Stimulated activated memory B cell treated with anti-CD40 and anti-IgM and Interleukin-4, amounts not matched to agents 10 μg/mL and 1 μg/mL and 100 μg/mL, for 72 hours (primary cell): ENCODE results near the gene CORO2B.

Experiments
- ATAC-seq: fragments of 150-1000 bp; cut with Tn5 transposase; 2 replicates; pipeline ENCODE4 v1.10.0; 2021
- H3K27ac Mint-ChIP-seq: one replicate; pipeline ENCODE4 v1.8.0; 2022; ENCODE audit warnings: mild to moderate bottlenecking, mixed read lengths
- H3K27me3 Mint-ChIP-seq: one replicate; pipeline ENCODE4 v1.8.0; 2022; ENCODE audit warnings: mixed read lengths
- H3K36me3 Mint-ChIP-seq: one replicate; pipeline ENCODE4 v1.8.0; 2022; ENCODE audit warnings: mixed read lengths
- H3K4me1 Mint-ChIP-seq: one replicate; pipeline ENCODE4 v1.8.0; 2022; ENCODE audit warnings: mixed read lengths
- H3K4me3 Mint-ChIP-seq: one replicate; pipeline ENCODE4 v1.8.0; 2022; ENCODE audit warnings: mild to moderate bottlenecking, moderate library complexity, mixed read lengths
- H3K9me3 Mint-ChIP-seq: one replicate; pipeline ENCODE4 v1.8.0; 2022; ENCODE audit warnings: mixed read lengths

CORO2B gene

DNA sequence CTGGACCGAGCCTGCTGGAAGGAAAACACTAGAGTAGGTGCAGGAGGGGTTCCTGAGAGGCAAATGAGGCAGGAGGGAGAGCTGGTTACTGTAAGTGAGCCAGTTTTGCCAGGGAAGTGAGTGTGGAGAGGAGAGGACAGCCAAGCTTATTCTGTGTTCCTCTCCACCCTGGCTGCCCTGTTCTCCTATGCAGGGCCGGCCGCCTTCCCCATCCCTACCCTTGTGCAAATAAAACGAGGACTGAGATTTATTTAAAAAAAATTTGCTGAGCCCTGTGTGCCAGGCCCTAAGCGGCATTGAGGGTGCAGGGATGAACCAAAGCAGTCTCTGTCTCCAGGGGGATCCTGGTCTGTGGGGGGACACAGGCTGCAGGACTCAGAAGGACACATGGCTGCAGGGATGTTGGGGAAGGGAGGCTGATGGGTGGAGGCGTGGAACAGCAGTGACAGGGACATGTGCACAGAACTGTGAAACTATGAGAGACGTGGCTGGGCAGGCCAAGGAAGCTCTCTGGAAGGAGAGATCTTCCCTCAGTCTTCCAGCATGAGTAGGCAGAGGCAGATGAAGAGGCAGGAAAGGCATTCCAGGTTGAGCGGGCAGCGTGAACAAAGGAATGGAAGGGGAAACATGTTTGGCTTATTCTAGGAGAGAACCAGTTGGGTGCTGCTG, 12.1 kb downstream of the CORO2B start:
- Mint-ChIP-seq H3K27ac (no peak overlapping the region), H3K36me3 (no peaks in the 10 kb centered on the region), H3K4me1 (peaks cover 25% of the 10 kb centered on the region), H3K9me3 (no peaks in the 10 kb centered on the region), H3K4me3 (no peak overlapping the region), H3K27me3 (peaks cover 35% of the 10 kb centered on the region)
- ATAC-seq = no peak

DNA sequence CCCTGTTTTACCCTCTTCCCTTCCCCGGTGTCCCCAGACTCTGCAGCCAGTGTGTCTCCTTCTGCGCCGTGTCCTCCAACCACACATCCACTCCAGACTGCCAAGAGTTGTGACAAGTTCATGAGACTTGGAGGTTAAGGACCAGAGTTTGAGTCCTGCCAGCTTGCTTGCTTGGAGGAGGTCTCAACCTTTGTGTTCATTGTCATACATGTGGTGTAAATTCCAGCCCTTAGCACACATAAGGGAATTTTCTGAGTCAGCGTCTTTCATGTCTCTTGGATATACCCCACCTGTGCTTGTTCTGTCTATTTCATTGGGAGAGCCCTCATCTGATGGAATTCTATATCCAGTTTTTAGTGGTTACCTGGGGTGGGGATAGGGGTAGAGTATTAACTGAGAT, 13.3 kb downstream of the CORO2B start:
- H3K27me3 Mint-ChIP-seq = peaks cover 42% of the 10 kb centered on the region
- peaks cover 19% of the 10 kb centered on the region for H3K4me1 Mint-ChIP-seq
- no peaks in the 10 kb centered on the region for H3K9me3 Mint-ChIP-seq
- ATAC-seq = no peak
- no peak overlapping the region for H3K4me3 Mint-ChIP-seq
- H3K36me3 Mint-ChIP-seq = no peaks in the 10 kb centered on the region
- no peak overlapping the region for H3K27ac Mint-ChIP-seq

DNA sequence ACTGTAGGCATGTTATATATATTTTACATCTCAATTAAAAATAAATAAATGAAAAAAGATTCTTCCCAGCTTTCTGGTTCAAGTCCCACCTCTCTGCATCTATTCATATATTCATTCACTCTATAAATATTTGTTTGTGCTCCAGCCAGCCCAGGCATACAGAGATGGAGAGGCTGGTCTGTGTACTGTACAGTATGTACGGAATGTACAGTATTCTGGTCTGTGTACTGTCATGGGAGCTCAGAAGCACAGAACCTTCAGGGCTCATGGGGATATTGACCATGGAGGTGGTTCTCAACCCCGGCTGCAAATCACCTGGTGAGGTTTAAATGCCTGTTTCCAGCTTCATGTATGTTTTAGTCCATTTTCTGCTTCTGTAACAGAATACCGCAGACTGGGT, 13.8 kb downstream of the CORO2B start:
- Mint-ChIP-seq H3K27ac (no peak overlapping the region), H3K36me3 (no peaks in the 10 kb centered on the region), H3K4me1 (peaks cover 18% of the 10 kb centered on the region), H3K4me3 (no peak overlapping the region), H3K9me3 (no peaks in the 10 kb centered on the region), H3K27me3 (peaks cover 42% of the 10 kb centered on the region)
- ATAC-seq = no peak

DNA sequence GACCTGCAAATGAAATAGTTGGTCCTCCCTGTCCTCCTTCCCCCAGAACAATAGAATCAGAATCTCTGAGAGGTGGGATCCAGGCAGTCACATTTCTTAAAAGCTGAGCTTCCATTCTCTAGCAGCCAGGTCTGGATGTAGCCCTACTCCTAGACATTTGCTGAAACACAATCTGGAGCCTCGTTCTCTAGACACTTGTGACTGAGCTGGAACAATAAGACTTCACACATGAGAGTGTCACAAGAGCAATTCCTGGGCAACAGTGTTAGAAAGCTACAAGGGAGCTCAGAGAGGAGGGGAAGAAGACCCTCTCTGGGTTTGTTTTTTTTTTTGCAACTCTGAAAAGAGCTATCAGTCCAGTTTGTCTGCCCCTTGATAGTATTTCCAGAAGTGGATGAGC, 14.5 kb downstream of the CORO2B start:
- Mint-ChIP-seq H3K9me3 (no peaks in the 10 kb centered on the region), H3K36me3 (no peaks in the 10 kb centered on the region)
- ATAC-seq = no peak

DNA sequence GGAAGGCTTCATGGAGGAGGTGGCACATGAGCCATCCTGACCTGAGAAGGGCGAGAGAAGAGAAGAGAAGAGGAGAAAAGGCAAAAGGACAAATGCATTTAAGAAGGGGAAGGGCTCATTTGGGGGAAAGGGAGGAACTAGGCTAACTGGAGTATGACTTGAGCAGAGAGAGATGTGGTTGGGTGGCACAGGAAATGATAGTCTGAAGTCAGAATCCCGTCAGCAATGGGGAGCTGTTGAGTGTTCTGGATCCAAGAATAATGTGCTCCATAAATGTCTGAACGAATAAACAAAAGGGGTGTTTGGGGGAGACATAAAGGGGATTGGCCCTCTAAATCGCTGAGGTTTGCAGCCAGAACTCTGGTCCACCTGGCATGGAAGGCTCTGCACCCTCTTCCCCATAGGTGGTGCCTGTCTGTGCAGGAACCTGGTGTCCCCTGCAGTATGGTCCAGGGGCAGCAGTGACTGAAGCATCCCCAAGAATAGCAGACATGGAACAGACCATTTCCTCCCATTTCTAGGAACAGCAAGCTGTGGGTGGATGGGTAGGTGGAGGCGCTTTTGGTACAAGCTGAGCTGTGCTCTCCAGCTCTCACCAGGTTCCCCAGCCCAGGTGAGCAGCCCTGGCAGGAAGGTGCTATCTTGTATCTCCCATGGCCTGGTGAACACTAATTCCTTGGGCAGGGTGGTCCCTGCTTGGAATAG, 15.2 kb downstream of the CORO2B start:
- Mint-ChIP-seq H3K27ac (no peak overlapping the region), H3K4me3 (no peak overlapping the region), H3K4me1 (peaks cover 8% of the 10 kb centered on the region), H3K27me3 (peaks cover 42% of the 10 kb centered on the region), H3K36me3 (no peaks in the 10 kb centered on the region), H3K9me3 (no peaks in the 10 kb centered on the region)
- no peak for ATAC-seq

More for the DNA sequence above, 14.5 kb downstream of the CORO2B start:
- Mint-ChIP-seq H3K4me1 (peaks cover 10% of the 10 kb centered on the region), H3K4me3 (no peak overlapping the region), H3K27ac (no peak overlapping the region), H3K27me3 (peaks cover 42% of the 10 kb centered on the region)

DNA sequence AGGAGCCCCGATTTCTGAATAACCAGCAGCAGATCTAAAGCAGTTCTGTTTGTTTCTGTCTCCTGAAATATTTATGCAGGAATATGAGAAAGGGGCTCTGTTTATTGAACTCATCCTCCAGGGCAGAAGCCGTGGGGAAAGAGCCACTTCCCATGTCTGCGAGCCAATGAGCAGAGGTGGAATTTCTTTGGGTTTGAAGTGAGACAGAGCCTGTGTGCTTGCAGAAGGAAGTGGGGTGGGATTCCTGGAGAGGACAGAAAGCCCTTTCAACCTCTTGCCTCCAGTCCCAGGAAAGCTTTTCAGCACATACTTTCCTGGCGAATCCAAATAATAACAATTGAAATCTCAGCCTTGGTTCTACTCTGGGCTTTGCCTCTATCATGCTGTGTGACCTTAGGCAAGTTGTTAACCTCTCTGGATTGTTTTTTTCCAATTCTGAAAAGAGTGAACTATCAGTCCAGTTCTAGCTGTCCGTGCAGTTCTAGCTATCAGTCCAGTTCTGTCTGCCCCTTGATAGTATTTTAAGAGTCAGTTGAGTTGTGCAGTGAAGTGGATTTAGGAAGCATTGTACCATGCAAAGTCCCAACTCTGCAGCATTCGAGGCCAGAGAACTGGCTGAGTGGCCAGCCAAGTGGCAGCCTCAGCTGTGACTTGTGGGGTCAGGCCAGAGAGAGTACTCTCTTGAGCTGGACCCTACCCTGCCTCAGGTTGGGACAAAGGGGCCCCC, 15.9 kb downstream of the CORO2B start:
- ATAC-seq = no peak
- Mint-ChIP-seq H3K36me3 (no peaks in the 10 kb centered on the region), H3K4me1 (peaks cover 8% of the 10 kb centered on the region), H3K4me3 (no peak overlapping the region), H3K27ac (no peak overlapping the region), H3K27me3 (peaks cover 42% of the 10 kb centered on the region), H3K9me3 (no peaks in the 10 kb centered on the region)

DNA sequence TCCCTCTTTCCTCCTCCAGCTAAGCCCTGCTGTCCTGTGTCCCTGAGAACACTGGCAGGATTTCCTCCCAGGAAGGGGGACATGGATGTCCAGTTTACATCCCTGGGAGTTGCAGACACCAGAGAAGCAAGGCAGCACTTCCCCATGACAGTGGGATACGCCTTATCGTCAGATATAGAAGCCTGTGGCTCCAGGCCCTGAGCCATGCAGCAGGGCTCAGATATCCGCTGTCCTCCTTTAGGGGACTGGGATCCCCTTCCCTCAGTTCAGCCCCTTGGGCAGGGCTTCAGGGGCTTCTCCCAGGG, 16.4 kb downstream of the CORO2B start:
- H3K9me3 Mint-ChIP-seq = no peaks in the 10 kb centered on the region
- ATAC-seq = no peak
- H3K36me3 Mint-ChIP-seq = no peaks in the 10 kb centered on the region
- H3K4me1 Mint-ChIP-seq = peaks cover 8% of the 10 kb centered on the region
- H3K27ac Mint-ChIP-seq = no peak overlapping the region
- H3K4me3 Mint-ChIP-seq = no peak overlapping the region
- peaks cover 42% of the 10 kb centered on the region for H3K27me3 Mint-ChIP-seq

DNA sequence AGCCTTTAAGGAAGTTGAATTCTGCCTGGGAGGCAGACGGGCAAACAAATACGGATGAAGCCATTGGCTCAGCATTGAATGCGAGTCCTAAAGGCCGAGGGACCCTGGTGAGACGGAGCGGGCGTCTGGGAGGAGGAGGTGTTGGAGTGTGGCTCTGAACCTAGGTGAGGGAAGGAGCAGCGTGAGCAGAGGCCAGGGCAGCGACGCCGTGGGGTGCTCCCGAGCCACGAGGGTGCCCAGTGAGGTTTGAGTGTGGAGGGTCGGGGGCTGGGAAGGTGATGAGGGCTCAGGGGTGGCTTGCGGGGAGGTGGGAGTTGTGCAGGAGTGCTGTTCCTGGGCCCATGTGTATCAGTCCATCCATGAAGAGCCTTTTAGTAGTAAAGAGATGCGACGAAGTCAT, 17.0 kb downstream of the CORO2B start:
- Mint-ChIP-seq H3K36me3 (no peaks in the 10 kb centered on the region), H3K9me3 (no peaks in the 10 kb centered on the region), H3K4me3 (no peak overlapping the region), H3K27me3 (peaks cover 38% of the 10 kb centered on the region), H3K4me1 (peaks cover 8% of the 10 kb centered on the region), H3K27ac (no peak overlapping the region)
- no peak for ATAC-seq

DNA sequence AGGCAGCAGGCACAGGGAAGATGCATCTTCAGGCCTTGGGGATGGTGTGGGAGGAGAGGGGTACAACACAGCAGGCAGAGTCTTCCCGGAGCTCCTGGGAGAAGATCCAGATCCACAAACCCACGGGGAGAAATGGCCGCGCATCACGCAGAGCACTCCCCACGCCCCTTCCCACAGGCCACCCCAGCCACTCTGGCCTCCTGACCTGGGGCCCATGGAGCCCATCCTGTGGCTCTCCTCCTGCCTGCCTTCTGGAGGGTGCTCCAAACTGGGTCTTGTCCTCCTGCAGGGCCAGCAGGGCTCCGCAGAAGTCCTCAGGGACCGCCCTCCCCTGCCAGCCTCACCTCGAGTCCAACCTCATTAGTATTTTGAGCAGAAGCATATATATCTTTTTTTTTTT, 17.9 kb downstream of the CORO2B start:
- no peak overlapping the region for H3K27ac Mint-ChIP-seq
- H3K36me3 Mint-ChIP-seq = no peaks in the 10 kb centered on the region
- no peak for ATAC-seq
- peaks cover 8% of the 10 kb centered on the region for H3K4me1 Mint-ChIP-seq
- H3K9me3 Mint-ChIP-seq = no peaks in the 10 kb centered on the region
- H3K4me3 Mint-ChIP-seq = no peak overlapping the region
- peaks cover 38% of the 10 kb centered on the region for H3K27me3 Mint-ChIP-seq

DNA sequence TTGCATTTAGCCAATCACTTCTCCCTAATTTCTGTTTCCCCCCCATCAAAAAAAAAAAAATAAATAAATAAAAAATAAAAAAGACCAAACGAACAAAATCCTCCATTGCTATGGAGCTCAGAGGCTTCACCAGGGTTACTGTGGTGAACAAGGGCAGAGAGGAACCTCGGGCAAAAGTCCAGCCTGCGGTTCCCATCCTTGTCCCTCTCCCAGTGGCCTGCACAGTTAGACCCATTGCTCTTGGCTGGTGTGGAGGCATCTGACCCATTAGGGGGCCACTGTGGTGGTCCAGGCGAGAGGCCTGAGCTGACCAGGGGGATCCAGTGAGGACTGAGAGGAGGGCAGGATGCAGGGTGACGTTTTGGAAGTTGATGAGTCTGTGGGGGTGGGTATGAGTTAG, 18.8 kb downstream of the CORO2B start:
- Mint-ChIP-seq H3K36me3 (no peaks in the 10 kb centered on the region), H3K4me1 (peaks cover 8% of the 10 kb centered on the region), H3K27ac (no peak overlapping the region), H3K4me3 (no peak overlapping the region), H3K27me3 (peaks cover 34% of the 10 kb centered on the region), H3K9me3 (no peaks in the 10 kb centered on the region)
- no peak for ATAC-seq

DNA sequence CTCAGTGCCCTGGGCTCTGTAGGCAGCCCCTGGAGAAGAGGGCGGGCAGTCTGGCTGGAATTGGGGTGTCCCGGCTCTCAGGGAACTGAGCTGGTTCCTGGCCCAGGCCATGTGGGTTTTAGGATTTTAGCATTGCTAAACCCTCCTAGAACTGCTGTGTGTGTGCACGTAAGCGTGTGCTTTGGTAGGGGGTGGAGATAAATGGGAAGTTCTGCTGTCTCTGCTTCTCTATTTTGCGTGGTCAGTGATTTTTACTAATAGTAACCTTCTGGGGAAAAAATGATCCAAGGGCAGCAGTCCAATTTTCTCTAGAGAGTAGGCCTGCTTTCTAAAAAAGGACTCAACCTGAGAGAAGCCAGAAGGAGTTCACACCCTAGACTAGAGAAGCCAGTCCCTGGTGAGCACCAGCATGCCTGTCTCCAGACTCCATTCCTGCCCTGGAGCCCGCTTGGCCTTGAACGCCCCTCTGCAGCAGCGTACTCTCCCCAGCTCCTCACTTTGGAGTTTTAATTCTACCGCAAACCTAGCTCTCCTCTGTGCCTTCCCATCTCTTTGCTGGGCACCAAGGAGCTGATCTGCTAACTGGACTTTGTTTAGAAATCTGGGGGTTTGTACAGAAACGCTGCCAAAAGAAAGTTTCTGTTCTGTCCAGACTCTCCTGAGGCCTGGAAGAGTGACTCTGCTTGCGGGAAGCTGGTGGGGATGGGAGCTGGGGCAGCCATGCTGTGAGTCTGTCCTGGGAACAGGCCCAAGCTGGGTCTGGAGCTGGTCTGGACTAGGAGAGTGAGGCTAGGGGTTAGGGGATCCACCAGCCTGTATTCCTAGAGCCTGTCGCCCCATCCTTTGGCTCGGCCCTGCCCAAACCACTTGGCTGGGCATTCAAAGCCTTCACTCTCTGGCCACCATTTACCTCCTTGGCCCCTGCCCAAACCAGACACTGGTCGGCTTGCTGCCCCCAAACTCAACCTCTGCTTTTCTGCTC, 19.7 kb downstream of the CORO2B start:
- H3K27me3 Mint-ChIP-seq = peaks cover 39% of the 10 kb centered on the region
- no peak overlapping the region for H3K27ac Mint-ChIP-seq
- H3K9me3 Mint-ChIP-seq = no peaks in the 10 kb centered on the region
- no peak overlapping the region for H3K4me3 Mint-ChIP-seq
- H3K4me1 Mint-ChIP-seq = peaks cover 10% of the 10 kb centered on the region
- ATAC-seq = no peak
- H3K36me3 Mint-ChIP-seq = no peaks in the 10 kb centered on the region

DNA sequence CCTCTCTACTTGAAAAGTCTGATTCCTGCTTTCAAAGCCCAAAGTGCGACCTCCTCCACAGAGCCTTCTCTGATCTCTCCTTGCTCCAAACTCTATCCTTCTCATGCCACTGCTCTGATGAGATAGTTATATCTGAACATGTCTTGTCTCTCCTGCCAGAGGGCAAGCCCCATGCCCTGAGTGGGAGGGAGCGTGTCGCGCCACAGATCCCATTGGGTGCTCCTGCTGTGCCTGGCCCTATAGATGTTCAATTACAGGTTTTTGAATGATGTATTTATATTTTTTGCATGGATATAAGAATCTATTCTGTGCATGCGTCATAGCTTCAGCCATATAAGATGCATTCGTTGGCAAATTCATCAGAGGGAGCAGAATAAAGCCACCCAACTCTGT, 20.4 kb downstream of the CORO2B start:
- no peak overlapping the region for H3K27ac Mint-ChIP-seq
- no peaks in the 10 kb centered on the region for H3K36me3 Mint-ChIP-seq
- no peak overlapping the region for H3K4me3 Mint-ChIP-seq
- peaks cover 32% of the 10 kb centered on the region for H3K27me3 Mint-ChIP-seq
- ATAC-seq = no peak
- H3K9me3 Mint-ChIP-seq = no peaks in the 10 kb centered on the region
- H3K4me1 Mint-ChIP-seq = peaks cover 5% of the 10 kb centered on the region

DNA sequence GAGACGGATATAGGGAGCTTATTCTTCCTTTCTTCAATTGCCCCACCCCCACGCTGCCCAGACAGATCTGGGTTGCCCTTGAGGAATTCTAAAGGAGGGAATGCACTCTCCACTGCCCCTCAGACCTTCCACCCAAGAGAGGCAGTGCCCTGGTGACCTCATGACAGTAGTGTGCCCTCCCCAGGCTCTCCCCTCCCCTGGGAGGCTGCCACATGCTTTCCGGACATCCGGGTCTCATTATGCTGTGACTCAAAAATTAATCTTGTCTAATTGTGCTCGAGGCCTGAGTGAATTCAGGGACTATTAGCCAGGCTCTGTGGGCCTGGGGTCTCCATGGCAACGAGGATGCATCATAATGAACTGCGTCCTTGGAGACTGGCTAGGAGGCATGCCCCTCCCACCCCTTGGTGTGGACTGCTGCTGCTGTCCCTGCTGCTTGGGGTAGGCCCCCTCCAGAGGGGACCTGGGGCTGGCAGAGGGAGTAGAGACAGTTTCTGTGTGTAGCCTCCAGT, 20.8 kb downstream of the CORO2B start:
- Mint-ChIP-seq H3K36me3 (no peaks in the 10 kb centered on the region), H3K4me3 (no peak overlapping the region), H3K27me3 (peaks cover 32% of the 10 kb centered on the region), H3K27ac (no peak overlapping the region), H3K9me3 (no peaks in the 10 kb centered on the region), H3K4me1 (peaks cover 5% of the 10 kb centered on the region)
- no peak for ATAC-seq

DNA sequence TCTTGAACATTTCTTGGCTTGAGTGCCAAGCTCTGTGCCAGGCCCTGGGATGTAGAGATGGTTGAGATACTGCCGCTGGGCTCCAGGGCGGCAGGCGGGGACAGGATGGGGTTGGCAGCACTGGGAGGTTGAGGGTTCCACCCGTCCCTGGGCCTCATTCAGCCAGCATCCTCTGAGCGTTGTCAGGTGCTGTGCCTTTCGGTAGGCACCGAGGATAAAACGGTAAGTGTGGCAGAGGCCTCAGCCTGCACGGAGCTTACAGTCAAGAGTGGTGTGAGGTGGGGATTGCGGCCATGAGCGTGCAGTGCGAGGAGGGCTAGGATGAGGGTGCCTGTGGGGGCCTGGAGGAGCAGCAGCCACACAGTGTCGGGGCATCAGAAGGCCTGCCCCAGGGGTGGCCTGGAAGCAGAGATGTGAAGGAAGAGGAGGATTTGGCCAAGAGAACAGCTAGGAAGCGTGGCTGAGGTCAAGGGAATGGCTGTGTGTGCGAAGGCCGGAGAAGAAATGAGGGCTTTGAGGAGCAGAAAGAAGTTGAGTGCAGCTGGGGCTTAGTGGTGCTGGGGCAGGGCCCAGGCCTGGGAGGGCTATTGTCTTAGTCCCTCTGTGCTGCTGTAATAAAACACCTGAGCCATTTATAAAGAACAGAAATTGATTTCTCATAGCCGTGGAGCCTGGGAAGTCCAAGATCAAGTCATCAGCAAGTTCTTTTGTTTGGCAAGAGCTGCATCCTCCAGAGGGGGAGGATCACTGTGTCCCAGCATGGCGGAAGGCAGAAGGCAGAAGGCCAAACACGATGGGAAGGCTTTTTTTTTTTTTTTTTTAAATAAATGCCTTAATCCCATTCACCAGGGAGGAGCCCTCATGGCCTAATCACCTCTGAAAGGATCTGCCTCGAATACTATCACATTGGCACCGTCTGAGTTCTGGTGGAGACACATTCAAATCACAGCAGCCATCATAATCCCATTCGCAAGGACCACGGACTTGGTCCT, 22.7 kb downstream of the CORO2B start:
- no peak overlapping the region for H3K4me3 Mint-ChIP-seq
- no peak for ATAC-seq
- peaks cover 20% of the 10 kb centered on the region for H3K27me3 Mint-ChIP-seq
- H3K36me3 Mint-ChIP-seq = peaks cover 5% of the 10 kb centered on the region
- H3K9me3 Mint-ChIP-seq = no peaks in the 10 kb centered on the region
- no peak overlapping the region for H3K27ac Mint-ChIP-seq
- peaks cover 5% of the 10 kb centered on the region for H3K4me1 Mint-ChIP-seq
